Activated CD8-positive, alpha-beta memory T cell treated with anti-CD3 and anti-CD28 coated beads, Interleukin-2, amount 50 U/mL, for 1 hour (primary cell): Measurements from ENCODE around the gene SREBF2.
"Not testable (repeated sequence)": the region's sequence is repeated elsewhere in the genome, so short reads cannot be mapped to it uniquely, and the experiment has no call there.

Experiments used
- DNase-seq: peaks from one replicate; pipeline ENCODE4 v3.0.0-alpha.2; 2020; ENCODE audit errors: extremely low read depth

The SREBF2 gene

GRCh38 chr22:41947424-41948080 is 114.6 kb downstream of the SREBF2 start:
- no peak for DNase-seq

GRCh38 chr22:41948142-41948541 is 115.2 kb downstream of the SREBF2 start:
- no peak for DNase-seq

- DNase-seq, result not testable (repeated sequence)
Observed at GRCh38 chr22:41948928-41949296, 116.0 kb downstream of the SREBF2 start.

- no peak for DNase-seq
Observed at GRCh38 chr22:41949297-41949965, 116.5 kb downstream of the SREBF2 start.

- no peak for DNase-seq
Observed at GRCh38 chr22:41951898-41952474, 119.1 kb downstream of the SREBF2 start, which contains the start of gene SMIM45. Gene SMIM45, plus strand, starts transcription at chr22:41952150.

GRCh38 chr22:41952713-41953112 is 119.8 kb downstream of the SREBF2 start:
- no peak for DNase-seq
